GM18858 (cell line): Measurements from ENCODE around the gene UQCRFS1.

Experiments used
- ATAC-seq: cut with Tn5 transposase; IDR thresholded peaks from one replicate; pipeline ENCODE4 v1.9.1; 2021; ENCODE audit not compliant: unreplicated experiment

Gene UQCRFS1

GRCh38 chr19:29170554-29170953 is 42.4 kb downstream of the UQCRFS1 start:
- no peak for ATAC-seq

GRCh38 chr19:29162694-29163093 is 50.3 kb downstream of the UQCRFS1 start:
- no peak for ATAC-seq

- no peak for ATAC-seq
Measured at GRCh38 chr19:29155683-29156082, 57.3 kb downstream of the UQCRFS1 start.
